GM21381 (cell line): ENCODE results near the gene ANKRD55.
"Not testable (repeated sequence)": the region's sequence is repeated elsewhere in the genome, so short reads cannot be mapped to it uniquely, and the experiment has no call there.

Source experiments
- ATAC-seq: cut with Tn5 transposase; IDR thresholded peaks from one replicate; pipeline ENCODE4 v1.9.1; 2021; ENCODE audit warnings: mild to moderate bottlenecking, moderate library complexity; ENCODE audit not compliant: unreplicated experiment

The ANKRD55 gene

DNA sequence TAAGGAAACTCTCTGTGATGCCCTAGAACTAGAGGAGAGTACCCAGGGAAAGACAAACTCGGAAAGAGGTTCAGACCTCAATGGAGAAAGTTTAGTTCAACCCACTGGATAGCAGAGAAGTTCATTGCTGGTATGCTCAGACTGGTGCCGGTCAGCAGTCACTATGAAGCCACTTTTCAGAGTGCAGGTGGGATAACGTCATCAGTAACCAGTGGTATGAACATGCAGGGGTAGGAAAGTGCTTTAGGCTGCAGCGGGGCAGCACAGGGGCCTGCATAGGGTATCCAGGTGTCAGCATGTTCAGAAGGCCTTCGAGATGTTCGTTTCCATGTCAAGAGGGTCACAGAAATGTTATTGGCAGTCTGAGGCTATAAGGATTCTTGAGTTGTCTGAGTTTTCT is 20.8 kb upstream of the ANKRD55 start:
- ATAC-seq = no peak

DNA sequence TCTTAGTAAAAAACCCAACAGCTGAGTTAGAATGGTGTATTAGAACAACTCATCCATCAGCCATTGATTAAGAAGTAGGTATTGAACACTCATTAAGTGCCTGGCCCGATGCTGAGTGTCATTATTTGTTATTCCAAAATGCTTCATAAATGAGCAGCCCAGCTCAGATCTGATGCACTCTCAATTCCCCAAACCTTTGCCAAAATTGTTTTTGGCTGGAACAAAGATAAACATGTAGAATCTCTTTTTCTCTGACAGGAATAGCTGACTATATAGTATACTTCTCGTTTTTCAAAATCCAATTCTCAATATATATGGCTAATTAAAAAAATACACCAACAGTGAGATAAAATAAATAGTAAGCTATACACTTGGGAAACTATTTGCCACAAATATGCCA is 20.0 kb upstream of the ANKRD55 start:
- ATAC-seq = no peak

DNA sequence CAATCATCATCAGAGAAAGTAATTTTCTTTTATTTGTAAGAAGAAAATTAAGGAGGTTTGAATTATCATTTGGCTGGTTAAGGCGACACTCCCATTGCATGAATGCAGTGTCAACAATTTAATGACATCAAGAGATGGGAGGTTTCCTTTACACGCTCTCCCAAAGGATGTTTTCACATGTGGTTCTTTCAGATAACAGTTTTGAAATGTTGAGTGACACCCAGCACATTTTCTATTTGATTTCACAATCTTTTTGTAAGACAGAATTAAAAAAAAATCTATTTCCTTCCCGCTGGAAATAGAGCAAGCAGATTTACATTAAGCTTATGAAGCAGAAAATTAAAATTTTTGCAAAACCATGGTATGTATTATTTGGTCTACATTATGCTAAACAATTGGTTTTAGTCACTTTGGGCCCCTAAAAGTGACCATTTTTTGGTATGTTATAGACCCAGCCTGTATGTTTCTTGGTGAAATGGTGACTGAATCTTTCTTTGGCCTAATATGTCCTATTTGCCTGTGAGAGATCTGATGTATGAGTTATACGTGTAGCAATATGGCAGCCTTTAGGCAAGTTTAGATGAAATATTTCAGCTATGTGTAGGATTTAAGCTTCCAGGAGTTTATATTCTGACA is 18.9 kb upstream of the ANKRD55 start:
- no peak for ATAC-seq

DNA sequence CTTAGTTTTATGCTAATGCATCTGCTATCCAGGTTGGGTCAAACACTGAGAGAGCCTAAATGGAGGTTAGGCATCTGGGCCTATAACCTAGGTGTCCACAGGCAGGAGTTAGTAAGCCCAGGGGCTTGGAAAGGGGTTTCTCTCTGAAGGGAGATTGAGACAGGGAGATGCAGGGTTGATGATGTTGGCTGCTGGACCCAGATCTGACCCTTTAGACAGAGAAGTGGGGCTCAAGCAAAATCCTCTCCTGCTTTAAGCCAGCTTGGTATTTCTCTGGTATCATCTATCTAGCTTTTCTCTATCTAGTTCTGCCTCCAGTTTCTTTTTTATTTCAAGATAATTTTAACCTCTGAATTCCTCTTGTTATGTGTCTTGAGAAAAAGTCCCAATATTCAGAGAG is 18.3 kb upstream of the ANKRD55 start:
- no peak for ATAC-seq

DNA sequence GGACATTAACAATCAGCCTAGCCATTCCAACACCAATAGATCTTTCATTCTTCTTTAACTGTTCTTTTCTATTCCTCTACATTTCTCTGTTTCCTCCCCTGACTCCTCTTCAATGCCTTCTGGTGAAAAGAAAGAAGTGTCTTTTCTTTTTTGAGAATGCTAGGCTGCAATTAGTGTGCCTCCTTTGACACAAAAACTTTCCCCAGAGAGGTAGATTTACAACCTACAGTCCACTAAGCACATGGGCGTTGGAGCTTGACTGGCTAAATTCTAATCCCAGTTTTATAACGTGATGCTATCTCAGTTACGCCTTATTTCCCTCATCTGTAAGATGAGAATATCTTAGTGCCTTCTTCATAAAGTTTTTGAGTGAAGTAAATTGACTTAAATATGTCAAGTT is 16.9 kb upstream of the ANKRD55 start:
- ATAC-seq = no peak

DNA sequence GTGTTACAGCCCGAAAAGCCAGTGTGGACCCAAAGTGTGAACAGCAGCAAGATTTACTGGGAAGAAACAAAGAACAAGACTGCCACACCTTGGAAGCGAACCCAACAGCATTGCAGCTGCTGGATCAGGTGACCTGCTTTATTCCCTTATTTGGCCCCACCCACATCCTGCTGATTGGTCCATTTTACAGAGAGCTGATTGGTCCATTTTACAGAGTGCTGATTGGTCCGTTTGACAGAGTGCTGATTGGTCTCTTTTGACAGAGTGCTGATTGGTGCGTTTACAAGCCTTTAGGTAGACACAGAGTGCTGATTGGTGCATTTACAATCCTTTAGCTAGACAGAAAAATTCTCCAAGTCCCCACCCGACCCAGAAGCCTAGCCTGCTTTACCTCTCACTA is 16.0 kb upstream of the ANKRD55 start:
- ATAC-seq = not testable (repeated sequence)

DNA sequence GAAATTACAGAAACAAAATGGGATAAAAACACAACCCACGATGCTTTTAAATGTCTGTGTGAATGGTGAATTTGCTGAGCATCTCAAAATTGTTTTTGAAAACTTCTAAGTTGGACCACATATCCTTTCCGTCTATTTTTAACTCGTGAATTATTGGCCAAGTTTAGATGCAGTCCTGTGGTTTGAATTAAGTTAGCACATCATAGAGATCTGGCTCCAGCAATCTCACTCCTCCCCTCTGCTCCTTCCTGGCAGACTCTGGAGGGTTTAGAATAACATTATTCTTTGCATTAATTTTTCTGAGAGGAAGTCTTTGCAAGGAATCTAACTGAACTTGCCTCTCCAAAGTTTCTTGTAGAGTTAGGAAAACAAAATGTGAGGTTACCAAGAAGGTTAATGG is 14.5 kb upstream of the ANKRD55 start:
- ATAC-seq = no peak

DNA sequence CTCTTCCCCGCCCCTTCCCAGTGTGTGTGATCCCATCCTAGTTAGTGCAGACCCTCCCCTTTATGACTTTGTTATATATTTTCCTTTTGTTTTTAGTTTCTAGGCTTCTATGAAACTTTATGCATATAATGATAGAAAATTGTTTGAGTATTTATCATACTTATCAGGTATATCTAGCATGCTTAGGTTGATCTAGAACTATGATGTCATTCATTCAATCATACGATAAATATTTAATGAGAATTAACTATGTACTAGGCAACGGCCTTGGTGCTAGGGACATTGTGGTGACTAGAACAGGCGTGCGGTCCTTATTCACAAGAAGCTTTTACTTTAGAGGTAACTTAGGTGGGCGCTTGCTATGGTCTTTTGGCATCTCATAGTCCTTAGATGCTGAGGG is 13.6 kb upstream of the ANKRD55 start:
- no peak for ATAC-seq

DNA sequence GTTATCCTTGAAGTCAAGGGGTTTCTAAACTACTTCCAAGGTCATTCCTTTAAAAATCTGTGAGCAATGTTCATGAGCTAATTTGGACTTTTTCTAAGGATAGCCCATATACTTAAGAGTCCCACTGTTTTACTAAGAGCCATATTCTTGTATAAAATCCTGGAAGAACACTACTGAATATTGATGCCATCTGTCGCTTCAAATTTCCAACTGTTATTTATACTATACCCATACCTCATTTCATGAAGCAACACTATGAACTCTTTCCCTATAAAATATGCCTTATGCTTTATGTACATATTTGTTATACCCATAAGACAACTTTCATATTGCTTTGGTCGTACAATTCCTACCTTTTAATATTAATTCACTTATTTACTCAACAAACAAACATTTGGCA is 12.4 kb upstream of the ANKRD55 start:
- no peak for ATAC-seq

DNA sequence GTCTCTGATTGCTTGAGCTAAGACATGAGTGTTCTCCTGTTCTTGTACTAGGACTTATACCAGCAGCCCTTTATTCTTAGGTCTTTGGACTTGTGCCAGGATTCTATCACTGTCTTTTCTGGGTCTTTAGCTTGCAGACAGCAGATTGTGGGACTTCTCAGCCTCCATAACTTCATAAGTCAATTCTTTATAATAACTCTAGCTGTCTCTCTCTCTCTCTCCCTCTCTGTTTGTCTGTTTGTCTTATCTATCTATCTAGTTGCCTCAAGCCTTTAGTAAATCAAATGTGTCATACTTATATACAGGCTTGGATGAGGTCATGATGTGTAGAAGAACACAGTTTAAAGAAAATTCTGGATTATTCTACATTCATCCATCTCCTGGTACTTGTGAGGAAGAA is 11.5 kb upstream of the ANKRD55 start:
- ATAC-seq = no peak

DNA sequence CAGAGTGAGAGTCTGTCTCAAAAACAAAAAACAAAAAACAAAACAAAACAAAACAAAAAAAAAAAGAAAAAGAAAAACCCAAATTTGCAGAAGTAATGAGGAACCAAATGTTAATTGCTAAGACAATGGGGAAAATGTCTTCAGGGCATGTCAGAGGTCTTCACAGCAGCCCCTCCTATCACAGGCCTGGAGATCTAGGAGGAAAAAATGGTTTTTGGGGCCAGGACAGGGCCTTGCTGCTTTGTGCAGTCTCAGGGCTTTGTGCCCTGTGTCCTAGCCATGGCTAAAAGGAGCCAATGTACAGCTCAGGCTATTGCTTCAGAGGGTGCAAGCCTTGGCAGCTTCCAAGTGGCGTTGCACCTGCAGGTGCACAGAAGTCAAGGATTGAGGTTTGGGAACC is 9.1 kb upstream of the ANKRD55 start:
- ATAC-seq = not testable (repeated sequence)

DNA sequence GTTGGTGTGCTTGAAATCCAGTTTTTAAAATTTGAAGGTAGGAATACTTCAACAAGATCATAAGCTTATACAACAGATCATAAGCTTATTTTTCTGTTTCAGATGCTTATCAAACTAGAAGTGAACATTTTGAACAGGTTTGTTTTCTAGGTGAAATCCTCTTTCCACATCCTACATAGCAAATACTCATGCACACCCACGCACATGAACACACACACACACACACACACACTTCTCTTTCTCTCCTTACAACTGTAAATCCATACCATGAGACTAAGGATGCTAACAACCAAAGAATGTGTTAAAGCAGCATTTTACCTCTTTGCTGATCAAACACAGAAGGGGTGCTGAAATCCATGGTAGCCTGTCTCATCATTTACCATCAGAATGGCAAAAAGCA is 592 bp downstream of the ANKRD55 start:
- no peak for ATAC-seq

DNA sequence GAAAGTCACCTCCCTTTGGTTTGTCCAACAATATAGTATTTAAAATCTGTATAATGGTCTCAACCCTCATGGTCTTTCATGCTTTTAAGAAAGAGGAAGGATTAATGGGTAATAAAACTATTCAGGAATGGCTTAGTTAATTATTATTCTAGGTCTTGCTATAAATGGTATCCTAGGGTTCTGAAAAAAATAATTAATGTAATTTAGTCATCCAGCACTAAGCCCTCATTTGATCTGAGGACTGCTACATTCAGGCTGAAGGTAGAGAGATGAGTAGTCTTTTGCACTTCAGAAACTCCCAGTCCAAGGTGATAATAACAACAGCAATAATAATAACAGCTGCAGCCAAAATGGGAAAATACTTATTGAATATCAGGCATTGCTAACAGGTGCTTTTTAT is 2.6 kb downstream of the ANKRD55 start:
- ATAC-seq = no peak

DNA sequence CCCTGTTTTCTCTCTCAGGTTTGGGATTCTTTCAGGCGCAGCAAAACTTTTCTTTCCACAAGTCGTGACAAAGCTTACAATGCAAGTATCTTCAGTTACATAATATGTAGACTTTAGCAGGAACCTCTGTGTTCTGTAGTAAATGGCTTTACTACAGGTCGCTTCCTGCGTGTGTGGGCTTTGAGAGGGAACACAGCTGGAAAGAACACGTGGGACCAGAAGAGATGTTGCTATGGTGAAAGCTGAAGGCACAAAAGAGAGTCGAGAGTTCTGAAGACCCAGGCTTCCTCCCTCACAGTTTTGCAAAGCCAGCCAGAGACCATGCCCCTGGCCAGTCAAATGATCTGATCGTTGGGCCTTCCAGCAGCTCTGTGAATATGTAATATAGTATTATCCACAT is 4.0 kb downstream of the ANKRD55 start:
- ATAC-seq = no peak

DNA sequence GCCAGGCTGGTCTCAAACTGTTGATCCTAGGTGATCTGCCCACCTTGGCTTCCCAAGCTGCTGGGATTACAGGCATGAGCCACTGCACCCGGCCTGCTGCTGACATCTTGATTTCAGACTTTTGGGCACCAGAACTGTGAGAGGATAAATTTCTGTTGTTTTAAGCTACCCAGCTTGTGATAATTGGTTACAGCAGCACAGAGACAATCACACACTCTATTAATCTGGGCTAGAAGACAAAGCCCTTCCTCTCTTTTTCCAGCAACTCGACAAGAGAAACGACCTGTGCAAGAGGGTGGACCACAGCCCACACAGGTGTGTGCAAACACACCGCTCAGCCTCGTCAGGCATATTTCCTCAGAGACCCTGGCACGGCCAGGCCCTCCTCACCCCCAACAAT is 4.5 kb downstream of the ANKRD55 start:
- ATAC-seq = no peak

DNA sequence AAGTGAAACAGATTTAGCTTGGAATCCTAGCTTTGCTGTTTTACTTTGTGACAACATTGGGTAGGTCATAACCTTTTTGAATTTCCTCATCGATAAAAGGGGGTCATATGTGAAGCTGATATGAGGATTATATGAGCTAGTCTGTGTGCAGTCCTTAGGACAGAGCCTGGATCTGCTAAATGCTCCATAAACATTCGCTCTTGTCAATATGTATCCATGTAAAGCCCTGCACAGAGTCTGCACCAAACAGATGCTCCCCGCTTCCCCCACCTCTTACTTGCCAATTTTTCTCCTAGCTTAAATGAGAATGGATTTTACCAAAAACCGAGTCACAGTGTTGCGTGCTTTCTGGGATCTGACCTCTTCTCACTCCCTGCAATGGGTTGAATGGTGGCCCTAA is 5.4 kb downstream of the ANKRD55 start:
- ATAC-seq = no peak

DNA sequence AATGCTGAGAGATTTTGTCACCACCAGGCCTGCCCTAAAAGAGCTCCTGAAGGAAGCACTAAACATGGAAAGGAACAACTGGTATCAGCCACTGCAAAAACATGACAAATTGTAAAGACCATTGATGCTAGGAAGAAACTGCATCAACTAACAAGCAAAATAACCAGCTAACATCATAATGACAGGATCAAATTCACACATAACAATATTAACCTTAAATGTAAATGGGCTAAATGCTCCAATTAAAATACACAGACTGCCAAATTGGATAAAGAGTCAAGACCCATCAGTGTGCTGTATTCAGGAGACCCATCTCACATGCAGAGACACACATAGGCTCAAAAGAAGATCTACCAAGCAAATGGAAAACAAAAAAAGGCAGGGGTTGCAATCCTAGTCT is 9.8 kb downstream of the ANKRD55 start:
- not testable (repeated sequence) for ATAC-seq

DNA sequence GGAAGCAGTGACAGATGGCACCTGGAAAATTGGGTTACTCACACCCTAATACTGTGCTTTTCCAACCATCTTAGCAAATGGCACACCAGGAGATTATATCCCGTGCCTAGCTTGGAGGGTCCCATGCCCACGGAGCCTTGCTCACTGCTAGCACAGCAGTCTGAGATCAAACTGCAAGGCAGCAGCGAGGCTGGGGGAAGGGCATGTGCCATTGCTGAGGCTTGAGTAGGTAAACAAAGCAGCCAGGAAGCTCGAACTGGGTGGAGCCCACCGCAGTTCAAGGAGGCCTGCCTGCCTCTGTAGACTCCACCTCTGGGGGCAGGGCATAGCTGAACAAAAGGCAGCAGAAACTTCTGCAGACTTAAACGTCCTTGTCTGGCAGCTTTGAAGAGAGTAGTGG is 11.5 kb downstream of the ANKRD55 start:
- ATAC-seq = not testable (repeated sequence)

DNA sequence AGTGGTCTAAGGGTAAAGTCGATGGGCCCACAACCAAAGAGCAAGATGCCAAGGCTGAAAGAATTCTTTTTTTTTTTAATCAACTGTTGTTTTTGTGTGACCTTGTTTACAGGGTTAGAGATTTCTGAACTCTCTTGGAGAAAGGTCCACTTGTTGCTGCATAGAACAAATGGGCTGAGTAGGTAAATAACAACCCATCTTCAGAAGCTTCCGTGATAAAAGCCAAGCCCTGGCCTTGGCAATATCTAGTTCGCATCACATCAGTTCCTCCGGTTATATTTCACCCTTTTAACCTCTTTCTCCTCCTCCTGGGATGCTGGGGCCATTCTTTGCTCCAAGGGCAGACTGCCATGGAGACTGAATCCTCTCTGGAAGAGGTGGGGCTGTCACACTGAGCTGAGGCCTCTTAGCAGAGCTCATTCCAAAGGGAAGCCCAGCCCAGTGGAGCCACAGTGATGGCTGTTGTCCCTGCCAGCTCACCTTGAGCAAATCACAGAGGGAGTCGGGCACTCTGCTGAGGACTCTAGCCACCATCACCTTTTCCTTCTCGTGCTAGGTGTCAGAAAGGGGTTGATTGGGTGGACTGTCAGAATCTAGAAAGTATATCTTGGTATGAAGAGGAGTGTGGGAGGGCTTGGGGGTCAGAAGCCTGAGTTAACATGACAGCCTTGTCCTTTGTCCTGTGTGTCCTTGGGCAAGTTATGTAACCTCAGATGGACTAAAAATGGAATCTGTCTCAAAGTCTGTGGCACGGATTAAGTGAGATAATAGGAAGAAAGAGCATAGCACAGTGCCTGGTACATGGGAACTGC is 17.9 kb downstream of the ANKRD55 start:
- no peak for ATAC-seq

DNA sequence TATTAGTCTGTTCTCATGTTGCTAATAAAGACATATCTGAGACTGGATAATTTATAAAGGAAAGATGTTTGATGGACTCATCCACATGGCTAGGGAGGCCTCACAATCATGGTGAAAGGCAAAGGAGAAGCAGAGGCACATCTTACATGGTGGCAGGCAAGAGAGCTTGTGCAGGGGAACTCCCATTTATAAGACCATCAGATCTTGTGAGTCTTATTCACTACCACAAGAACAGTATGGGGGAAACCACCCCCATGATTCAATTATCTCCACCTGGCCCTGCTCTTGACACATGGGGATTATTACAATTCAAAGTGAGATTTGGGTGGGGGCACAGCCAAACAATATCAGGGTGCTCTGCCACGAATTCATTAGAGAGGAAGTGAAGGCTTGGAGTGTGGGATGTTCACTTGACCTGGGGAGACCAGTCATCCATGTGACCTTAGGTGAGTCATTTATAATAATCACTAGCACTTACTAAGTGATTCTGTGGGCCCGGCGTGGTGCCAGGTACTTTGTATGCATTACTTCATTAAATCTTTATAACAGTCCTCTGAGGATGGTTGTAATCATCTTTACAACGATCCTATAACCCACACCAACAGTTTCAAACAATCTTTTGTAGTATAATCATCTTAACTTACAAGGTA is 19.1 kb downstream of the ANKRD55 start:
- not testable (repeated sequence) for ATAC-seq

DNA sequence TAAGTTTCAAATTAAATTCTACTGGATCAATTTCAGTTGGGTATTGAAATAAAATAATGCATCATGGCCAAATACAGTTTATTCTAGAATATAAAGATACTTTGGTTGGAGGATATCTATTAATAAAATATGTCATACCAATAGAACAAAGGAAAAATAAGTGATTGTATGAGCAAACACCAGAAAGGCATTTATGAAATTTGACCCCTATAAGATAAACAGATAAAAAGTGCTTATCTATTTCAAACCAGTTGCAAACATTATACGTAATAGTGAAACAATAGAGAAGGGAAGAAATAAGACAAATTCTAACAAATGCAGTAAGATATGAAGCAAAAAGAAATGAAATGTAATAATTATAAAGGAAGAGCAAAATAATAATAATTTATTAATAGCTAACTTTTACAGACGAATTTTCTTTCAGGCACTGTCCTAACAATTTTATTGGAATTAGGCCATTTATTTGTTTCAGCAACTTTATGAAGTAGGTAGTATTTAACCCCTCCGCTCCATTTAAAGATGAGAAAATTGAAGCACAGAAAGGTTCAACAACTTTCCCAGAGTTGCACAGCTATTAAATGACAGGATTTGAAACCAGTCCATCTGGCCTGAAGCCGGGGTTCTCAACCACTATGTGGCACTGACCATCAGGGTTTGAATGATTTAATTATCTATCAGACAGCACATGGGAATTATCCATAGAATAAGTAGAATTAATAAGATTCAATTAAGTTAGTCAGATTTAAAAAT is 20.8 kb downstream of the ANKRD55 start:
- ATAC-seq = no peak
